22Rv1 (cell line): ENCODE data around the gene GPBP1L1.
A peak's percentile ranks its signal among the peaks of the same experiment; 100 is the strongest.
"Not testable (repeated sequence)": the region's sequence is repeated elsewhere in the genome, so short reads cannot be mapped to it uniquely, and the experiment has no call there.

Experiments
- H3K27ac ChIP-seq: fragments of 450-650 bp; 2 replicates; pipeline ENCODE4 v1.5.1; 2017
- CTCF ChIP-seq: fragments of 450-650 bp; IDR thresholded peaks from 2 replicates; pipeline ENCODE4 v1.5.1; 2017; ENCODE audit warnings: mild to moderate bottlenecking
- ZFX ChIP-seq: fragments of 450-650 bp; IDR thresholded peaks from 2 replicates; pipeline ENCODE4 v1.6.1; 2017; ENCODE audit warnings: antibody characterized with exemption, borderline replicate concordance

The GPBP1L1 gene

GRCh38 chr1:45686288-45687013 lies at the start of gene GPBP1L1:
Gene GPBP1L1, minus strand, starts transcription at chr1:45686533. Its CDS starts 27,446 bp downstream, at chr1:45659087.
- TF ChIP-seq CTCF: no peak
- no peak for TF ChIP-seq ZFX
- H3K27ac ChIP-seq: peak within 1 kb of the TSS; percentile 95

- TF ChIP-seq CTCF: no peak
- no peak for TF ChIP-seq ZFX
- peak overlapping the region; percentile 40 for H3K27ac ChIP-seq
These were observed 44.5 kb upstream of the GPBP1L1 start for GRCh38 chr1:45730780-45731319.

- no peak for TF ChIP-seq ZFX
- no peak for TF ChIP-seq CTCF
- H3K27ac ChIP-seq: peak overlapping the region; percentile 40
These were observed 43.9 kb upstream of the GPBP1L1 start for GRCh38 chr1:45730075-45730779.

- H3K27ac ChIP-seq: not testable (repeated sequence)
These were observed 39.7 kb upstream of the GPBP1L1 start for GRCh38 chr1:45726007-45726406.

GRCh38 chr1:45723248-45723930 lies 37.1 kb upstream of the GPBP1L1 start:
- TF ChIP-seq CTCF (no peak), ZFX (no peak)
- H3K27ac ChIP-seq: no peak overlapping the region

GRCh38 chr1:45722809-45723208 lies 36.5 kb upstream of the GPBP1L1 start:
- TF ChIP-seq ZFX: no peak
- H3K27ac ChIP-seq: no peak overlapping the region

GRCh38 chr1:45721207-45721606 lies 34.9 kb upstream of the GPBP1L1 start:
- no peak for TF ChIP-seq CTCF
- TF ChIP-seq ZFX: no peak
- H3K27ac ChIP-seq: no peak overlapping the region

GRCh38 chr1:45718289-45718688 lies 32.0 kb upstream of the GPBP1L1 start:
- no peak overlapping the region for H3K27ac ChIP-seq
- TF ChIP-seq ZFX: no peak
- TF ChIP-seq CTCF: no peak

GRCh38 chr1:45717386-45717785 lies 31.1 kb upstream of the GPBP1L1 start:
- not testable (repeated sequence) for H3K27ac ChIP-seq
